NCI-H345 treated with DMSO at 0.1 percent for 48 hours (cell line): Measurements from ENCODE around the gene KAZN.

Source experiments
- DNase-seq: peaks from one replicate; lab custom pipeline; 2025; ENCODE audit not compliant: unreplicated experiment; lab: John Stamatoyannopoulos, UW

KAZN gene

DNA sequence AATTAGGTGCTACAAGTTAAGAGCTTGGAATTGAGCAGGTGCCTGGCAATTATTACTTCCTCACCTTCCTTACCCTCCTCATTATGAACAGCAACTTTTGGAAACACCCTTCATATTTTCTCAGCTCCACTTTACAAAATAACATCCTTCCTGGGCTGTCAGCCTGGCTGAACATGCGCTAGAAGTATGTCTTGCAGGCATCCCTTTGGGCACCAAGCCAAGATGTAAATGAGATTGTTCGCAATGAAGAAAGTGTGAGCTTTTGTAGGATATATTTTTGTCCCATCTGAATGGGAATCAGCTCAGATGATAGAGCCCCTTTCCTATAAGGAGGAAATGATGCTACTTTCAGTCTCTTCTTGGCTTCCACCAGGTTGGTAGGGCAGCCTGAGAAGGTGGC lies 245.9 kb downstream of the KAZN start:
- no peak for DNase-seq

DNA sequence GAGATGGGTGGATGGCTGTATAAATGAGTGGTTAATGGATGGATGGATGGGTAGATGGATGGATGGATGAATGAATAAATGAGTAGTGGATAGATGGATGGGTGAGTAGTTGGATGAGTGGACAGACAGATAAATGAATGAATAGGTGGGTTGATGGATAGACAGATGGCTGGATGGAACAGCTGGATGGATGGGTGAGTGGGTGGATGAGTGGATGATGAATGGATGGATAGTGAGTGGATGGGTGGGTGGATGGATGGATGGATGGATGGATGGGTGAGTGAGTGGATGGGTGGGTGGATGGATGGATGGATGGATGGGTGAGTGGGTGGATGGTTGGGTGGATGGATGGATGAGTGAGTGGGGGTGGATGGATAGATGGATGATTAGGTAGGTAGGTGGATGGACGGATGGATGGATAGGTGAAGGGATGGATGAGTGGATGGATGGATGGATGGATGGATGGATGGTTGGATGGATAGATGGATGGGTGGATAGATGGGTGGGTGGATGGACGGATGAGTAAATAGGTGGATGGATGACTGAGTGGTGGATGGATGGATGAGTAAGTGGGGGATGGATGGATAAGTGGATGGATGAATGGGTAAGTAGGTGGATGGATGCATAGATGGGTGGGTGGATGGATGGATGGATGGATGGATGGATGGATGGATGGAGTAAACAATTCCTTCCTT lies 246.6 kb downstream of the KAZN start:
- no peak for DNase-seq

DNA sequence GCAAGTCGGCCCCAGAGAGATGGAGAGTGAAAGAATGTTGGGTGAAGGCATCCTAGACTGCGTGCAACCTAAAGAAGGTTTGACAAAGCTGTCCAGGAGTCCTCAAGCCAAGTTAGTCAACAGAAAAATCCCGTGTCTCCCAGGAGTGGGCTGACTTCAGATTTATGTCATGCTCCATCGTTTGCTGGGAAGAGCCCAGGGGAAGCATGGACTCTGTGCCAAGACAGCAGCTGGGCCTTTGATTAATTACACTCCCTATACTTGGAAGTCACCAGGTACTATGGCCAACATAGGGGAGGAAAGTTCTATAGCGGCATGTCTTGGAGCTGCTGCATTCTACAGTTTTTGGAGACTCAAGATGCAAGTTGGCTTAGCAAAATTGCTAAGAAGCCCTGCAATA lies 247.4 kb downstream of the KAZN start:
- no peak for DNase-seq

DNA sequence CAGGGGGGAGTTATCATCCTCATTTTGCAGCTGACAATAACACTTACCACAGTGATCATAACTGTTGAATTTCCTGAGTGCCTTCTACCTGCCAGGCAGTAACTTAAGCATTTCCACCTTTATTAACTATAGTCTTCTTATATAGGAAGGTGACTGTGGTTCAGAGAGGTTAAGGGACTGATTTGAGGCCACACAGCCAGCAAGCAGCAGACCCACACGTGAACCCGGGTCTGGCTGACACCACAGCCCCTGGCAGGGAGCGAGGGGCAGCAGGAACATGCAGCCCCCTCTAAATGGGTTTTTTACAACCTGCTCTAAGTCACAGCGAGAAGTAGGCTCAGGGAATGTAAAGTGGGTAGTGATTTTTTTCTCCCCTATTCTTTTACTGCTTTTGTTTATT lies 248.2 kb downstream of the KAZN start:
- no peak for DNase-seq

DNA sequence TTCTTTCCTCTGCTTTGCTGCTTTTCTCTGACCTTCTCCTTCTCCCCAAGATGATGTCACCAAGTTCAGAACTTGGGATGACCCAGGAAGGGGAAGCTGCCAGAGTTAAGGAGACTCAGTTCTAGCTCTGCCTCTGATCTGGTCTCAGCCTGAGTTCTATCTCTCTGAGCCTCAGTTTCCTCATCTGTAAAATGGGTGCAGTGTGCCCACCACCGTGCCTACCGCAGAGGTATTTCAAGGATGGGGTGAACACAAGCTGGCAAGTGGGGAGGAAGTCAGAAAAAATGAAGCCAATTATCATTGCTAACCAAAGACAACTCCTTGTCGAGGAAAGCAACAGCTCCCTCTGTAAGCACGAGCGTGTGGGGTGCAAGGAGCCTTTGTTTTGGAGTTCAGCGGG lies 249.7 kb downstream of the KAZN start:
- no peak for DNase-seq

DNA sequence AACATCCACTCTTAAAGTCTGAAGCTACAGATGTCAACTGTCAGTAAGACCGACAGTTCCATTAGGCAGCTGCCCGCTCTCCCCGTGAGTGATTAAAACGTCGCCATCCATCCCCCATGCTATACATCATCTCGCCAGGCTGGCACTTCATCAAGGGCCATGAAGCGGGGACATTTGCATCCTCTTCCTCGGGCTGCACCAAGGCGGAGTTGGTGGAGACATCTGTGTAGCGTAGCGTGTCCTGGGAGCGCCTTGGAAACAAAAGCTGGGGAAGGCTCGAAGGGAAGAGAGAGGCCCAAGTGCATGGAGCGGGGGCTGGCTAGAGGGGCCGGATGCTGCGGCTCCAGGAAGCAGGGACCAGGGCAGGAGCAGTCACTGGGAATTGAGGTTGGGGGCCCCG lies 250.1 kb downstream of the KAZN start:
- no peak for DNase-seq

DNA sequence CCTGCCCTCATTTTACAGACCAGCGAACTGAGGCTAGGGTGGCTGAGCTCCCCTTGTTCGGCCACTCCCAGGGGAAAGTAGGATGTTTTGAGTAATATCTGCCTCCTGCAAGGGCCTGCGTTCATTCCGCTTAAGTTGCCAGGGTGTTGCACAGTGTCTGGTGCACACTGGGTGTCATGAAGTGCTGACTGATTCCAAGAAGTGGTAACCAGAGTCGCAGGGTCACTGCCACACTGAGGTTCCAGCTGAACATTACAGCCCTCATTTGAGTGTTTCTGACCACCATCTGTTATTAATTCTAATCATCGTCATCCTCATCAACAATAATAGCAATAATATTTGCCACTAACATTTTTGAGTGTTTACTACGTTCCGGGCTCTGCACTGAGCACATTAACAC lies 250.6 kb downstream of the KAZN start:
- DNase-seq, result no peak

DNA sequence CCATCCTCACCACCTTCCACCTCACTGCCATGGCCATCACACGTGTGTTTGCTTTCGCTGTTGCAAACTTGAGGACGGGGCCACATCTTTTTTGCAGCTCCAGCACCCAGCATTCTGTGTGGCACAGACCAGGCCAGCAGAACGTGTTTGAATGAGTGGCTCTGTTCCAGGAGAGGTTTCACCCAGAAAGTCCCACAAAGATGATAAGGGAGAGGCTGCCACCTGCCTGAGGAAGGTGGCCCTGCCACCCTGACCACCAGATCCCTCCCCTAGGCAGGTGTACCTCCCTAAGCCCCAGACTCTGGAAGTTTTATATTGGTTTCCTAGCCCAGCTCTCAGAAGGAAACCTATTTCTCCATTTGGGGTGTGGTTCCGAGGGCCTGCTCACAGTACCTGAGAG lies 252.1 kb downstream of the KAZN start:
- peak; percentile 6 for DNase-seq

DNA sequence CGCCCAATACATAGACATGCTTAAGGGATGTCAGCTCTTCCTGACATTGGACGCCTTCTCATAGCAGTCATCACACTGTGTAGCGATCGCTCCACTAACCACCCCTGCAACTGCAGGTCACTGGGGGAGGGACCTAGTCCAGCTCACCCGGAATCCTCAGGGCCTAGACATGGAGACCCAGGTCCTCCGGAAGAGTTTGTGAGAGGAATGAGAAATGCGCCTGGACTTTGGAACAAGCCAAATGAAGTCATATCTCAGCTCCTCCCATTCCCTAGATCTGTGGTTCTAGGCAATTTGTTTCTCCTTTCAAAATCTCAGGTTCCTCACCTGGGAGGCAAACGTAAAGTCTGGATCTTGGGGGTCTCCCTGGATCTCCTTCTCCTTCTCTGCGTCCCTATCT lies 253.3 kb downstream of the KAZN start:
- DNase-seq, result no peak

DNA sequence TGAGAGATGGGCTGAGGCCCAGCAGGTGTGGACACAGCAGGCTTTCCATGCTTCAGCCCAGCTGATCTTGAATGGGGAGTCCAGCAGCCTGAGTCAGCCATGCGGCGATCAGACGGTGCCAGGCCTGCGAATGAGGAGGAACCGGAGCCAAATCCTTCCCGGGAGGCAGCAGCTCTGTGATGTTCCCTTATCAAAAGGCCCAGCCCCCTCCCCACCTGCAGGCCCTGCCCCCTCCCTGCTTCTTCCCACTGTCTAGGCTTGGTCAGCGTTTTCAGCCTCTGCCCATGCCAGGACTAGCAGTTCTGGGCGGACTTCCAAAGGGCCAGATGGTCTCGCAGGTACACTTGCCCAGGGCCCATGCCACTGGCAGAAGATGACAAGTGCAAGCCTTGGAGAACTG lies 253.8 kb downstream of the KAZN start:
- no peak for DNase-seq

DNA sequence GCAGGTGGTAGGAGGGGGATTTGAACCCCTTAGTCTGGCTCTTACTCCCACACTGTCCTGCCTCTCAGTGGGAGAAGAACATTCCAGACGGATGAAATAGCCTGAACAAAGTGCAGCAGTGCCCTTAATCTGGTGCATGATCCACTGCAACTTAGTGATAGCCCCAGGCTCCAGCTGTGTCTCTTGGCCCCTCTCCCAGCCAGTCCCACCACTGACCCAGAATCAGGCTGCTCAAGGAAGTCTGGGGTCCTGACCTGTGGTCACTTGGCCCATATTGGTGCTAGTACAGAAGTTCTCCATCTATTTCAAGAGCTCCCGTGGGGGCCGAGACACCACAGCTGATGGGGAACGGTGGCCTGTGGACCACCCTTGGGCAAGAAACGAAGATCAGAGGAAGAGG lies 255.0 kb downstream of the KAZN start:
- DNase-seq, result no peak

DNA sequence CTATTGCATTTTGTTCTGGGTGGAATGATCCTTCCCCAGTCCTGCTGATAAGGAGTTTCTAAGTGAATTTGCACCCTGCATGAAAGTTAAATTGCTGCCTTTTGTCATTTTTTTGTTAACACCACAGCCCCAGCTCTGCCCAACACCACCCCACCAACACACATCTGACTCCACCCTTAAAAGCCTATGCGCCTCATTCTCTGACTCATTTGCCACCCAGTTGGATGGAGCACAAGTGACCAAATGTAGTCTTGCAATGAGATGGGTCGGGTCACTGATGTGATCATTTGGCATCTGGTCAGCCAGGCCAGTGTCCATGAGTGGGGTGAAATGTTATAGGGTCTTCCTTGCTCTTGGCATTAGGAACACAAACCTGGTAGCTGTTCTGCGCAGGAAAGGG lies 256.8 kb downstream of the KAZN start:
- DNase-seq, result no peak

DNA sequence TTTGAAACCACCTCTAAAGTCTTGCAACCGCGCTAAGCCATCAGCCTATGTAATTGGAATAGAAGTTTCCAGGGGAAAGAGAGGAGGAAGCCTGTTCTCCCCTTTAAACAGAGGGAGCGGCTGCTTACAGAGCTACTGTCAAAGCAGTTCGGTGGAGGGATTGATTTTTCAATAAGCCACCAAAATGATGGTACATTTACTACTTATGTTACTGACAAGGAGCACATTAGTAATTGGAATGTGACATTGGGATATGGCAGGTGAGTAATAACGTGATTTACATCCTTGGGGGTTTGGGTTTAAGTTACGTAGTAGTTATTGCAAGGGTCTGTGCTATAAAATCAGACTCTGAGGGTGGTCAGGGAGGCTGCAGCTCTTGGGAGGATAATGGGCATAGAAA lies 257.3 kb downstream of the KAZN start:
- DNase-seq, result no peak

DNA sequence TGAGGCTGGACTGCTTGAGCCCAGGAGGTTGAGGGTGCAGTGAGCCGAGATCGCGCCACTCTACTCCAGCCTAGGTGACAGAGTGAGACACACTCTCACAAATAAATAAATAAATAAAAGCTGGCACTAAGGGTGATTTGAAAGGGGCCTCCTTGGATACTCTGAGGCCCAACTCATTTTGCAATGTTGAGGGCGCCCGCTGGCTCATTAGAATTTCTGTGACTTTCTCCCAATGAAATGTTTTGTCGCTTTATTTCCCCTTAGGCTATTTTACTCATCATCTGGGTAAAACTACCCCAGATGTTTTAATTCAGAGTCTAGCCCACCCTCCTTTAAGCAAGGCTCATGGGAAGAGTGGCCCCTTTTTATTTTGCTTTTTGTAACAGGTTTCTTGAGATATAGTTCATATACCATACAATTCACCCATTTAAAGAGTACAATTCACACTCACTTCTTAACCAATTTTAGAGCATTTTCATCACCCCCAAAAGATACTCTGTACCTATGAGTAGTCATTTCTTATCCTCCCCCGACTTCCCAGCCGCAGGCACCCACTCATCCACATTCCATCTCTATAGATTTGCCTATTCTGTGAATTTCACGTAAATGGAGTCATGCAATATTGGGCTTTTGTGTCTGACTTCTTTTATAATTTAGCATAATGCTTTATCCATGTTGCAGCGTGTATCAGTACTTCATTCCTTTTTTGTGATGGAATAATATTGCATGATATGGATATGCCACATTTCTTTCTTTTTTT lies 259.1 kb downstream of the KAZN start:
- DNase-seq, result no peak

DNA sequence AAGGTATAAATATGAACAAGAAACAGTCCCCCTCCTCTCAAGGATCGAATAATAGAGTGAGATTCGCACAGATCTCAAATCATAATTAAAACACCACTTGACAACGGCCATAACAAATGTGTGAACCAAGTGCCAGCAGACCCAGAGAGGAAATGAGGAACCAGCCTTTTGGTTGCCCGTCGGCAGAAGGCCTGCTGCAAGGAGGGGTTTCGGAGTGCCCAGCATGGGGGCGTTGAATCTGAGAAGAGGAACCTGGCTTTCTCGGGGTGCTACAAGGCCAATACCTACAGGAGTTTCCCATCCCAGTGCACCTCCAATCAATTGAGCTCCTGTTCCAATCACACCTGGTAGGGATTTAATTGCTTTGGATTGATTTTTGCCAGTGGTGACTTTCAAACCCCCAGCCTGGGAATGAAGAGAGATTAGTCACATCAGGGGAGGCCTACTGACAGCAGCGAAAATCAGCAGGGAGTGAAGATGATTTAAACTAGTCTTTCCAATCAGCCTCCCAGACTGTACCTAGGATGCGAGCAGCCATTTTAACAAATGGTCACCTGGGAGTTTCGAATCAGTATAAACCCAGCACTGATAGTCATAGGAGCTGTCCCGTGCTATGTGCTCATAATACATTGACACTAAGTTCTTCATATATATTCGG lies 263.8 kb downstream of the KAZN start:
- no peak for DNase-seq

DNA sequence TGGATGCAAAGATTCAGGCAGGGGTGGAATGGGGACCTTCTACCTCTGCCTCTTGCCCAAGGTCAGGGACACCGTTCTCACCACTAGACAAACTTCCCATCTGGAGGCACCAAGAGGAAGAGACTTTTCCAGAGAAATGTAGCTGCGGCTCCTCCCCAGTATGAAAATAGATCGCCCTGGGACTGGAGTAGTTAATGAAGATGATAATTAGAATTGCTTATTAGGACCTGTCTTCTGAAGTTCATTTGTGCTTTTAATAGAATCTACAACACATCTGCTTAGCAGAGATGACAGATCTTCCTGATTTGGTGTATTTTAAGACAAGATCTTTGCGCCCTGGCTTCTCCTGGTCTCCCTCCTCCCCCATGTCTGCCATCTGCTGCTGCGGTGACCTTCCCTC lies 266.6 kb downstream of the KAZN start:
- no peak for DNase-seq

DNA sequence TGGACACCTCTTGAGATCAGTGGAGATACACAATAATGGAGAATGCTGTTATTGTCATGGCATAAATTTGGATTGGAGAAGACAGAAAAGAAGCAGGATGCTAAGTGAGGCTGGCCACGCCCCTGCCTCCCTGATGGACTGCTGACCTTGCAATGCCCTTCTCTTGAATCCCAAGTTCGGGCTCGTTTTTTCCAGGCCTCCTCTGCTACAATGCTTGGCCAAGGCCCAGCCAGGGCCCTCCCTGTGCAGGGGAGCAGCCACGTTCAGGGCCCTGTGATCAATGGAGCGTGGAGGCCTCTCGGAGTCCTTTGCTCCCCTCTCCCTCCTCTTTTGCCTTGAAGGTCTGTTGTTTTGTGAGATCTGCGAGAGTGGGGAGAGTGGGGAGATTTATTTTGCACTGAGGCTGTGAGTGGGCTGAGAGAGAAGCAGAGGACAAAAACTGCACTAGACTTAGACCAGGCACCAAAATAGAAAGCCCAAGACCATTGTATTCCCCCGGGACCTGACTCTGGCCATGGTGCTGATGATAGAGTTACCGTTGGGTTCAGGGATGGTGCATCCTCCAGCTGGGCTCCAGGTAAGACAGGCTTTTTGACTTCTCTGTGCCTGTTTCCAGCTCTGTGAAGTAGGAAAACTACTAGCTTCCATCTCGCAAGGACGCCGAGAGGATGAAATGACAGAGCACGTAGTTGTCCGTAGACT lies 268.6 kb downstream of the KAZN start:
- no peak for DNase-seq

DNA sequence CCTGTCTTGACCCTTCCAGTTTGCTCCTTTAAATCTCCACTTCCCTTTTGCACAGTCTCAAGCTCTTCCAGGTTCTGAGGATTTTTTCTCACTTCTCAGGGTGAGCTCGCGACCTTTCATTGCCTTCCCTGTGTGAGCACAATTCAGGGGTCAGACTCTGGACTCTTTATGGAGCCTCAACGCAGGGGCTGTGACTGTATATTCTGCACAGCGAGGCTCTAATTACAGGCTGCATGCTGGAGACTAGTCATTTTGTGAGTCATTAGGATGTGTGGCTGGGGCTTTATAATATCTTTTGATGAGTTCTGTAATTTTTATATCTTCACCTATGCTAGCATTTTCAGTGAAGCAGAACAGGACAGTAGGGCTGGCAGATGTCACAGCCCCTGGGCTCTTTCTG lies 270.7 kb downstream of the KAZN start:
- no peak for DNase-seq

DNA sequence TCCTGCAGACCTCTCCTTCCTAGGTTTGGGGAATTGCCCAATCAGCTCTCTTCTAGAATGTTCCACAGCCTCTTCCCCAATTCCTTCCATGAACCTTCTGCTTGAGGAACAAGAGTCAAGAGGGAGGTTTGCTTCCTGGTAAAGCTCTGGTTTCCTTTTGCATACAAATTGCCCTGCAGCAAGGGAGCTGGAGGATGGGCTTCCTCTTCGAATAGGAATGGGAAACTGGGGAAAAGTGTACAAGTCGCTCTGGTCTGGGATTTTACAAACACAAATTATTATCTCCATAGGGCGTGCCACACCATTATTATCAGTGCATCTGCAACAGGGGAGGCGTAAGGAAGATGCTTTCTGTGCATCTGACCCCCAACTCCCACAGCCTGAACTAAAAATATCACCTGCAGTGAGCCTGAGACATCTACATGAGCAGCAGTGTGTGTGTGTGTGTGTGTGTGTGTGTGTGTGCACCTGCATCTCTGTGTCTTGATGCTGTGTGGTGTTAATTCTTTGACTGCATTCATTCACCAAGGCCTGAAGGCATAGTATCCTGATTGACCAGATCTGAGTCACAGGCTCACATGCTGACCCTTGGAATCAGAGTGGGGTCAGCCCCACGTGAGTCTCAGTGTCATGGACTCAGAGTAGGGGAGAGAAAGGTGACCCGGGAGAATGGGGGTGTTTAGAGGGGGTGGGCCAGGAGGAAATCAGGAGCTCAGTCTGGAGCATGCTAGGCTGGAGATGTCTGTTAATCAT lies 272.9 kb downstream of the KAZN start:
- no peak for DNase-seq

DNA sequence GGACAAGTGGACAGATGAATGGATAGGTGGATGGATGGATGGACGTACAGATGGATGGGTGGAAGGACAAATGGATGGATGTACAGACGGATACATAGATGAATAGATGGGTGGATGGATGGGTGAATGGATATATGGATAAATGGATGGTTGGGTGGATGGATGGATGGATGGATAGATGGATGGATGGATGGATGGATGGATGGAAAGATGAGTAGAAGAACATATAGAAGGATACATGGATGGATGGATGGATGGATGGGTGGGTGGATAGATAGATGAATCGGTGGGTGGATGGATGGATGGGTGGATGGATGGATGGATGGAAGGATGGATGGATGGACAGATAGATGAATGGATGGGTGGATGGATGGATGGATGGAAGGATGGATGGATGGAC lies 274.3 kb downstream of the KAZN start:
- no peak for DNase-seq

DNA sequence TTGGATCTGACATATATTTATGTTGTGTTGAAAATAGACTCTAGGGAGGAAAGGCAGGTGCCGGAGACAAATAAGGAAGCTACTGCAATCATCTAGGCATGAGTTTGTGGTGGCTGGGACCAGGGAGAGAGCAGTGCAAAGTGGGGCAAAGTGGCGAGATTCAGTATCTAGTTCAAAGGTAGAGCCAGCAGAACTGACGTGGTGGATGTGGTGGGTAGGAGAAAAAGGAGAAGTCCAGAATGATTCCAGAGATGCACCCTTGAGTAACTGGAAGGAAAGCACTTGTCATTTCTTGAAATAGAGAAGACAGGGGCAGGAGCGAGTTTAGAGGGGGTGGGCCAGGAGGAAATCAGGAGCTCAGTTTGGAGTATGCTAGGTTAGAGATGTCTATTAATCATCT lies 275.2 kb downstream of the KAZN start:
- DNase-seq, result no peak
